Body of pancreas (tissue), 4 donors: ENCODE data around the gene FNDC3B.

Experiments
- POLR2A ChIP-seq, 3 donors: fragments of 450-650 bp; IDR thresholded peaks; one replicate each; pipeline ENCODE4 v1.6.1; 2016; ENCODE audit warnings: antibody characterized with exemption in 3 of 3, mild to moderate bottlenecking in 2 of 3
- TF ChIP-seq, protein P1 (sequence below), 7 experiments: fragments of 450-650 bp in 4 of 7; fragments of 200-600 bp in 3 of 7; sonication (generic) in 3 of 7; IDR thresholded peaks; one replicate each; pipeline ENCODE4 v1.5.1; 2016 to 2019; ENCODE audit warnings: antibody characterized with exemption in 7 of 7

GRCh38 chr3:172317984-172318383 is 278.6 kb downstream of the FNDC3B start:
- no peak for TF ChIP-seq POLR2A (IDR thresholded peaks at IDR 0.05)
- TF ChIP-seq, protein P1, sequence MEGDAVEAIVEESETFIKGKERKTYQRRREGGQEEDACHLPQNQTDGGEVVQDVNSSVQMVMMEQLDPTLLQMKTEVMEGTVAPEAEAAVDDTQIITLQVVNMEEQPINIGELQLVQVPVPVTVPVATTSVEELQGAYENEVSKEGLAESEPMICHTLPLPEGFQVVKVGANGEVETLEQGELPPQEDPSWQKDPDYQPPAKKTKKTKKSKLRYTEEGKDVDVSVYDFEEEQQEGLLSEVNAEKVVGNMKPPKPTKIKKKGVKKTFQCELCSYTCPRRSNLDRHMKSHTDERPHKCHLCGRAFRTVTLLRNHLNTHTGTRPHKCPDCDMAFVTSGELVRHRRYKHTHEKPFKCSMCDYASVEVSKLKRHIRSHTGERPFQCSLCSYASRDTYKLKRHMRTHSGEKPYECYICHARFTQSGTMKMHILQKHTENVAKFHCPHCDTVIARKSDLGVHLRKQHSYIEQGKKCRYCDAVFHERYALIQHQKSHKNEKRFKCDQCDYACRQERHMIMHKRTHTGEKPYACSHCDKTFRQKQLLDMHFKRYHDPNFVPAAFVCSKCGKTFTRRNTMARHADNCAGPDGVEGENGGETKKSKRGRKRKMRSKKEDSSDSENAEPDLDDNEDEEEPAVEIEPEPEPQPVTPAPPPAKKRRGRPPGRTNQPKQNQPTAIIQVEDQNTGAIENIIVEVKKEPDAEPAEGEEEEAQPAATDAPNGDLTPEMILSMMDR (IDR thresholded peaks at IDR 0.05), result no peak
